Stimulated activated CD8-positive, alpha-beta memory T cell treated with anti-CD3 and anti-CD28 coated beads, Interleukin-15, amount 100 ng/mL, for 48 hours (primary cell): ENCODE data around the gene RNF26.

ENCODE experiments used
- DNase-seq, 2 donors: peaks; one replicate each; pipeline ENCODE4 v3.0.0-alpha.2; 2020; ENCODE audit warnings: low read depth in 2 of 2

The RNF26 gene

GRCh38 chr11:119355091-119355843 lies 20.9 kb downstream of the RNF26 start:
- DNase-seq: no peak

- DNase-seq: peak; percentile 38 to 56
These were observed 22.2 kb downstream of the RNF26 start for GRCh38 chr11:119356349-119357031.

- no peak for DNase-seq
These were observed 22.7 kb downstream of the RNF26 start for GRCh38 chr11:119357074-119357473.

- DNase-seq: no peak
These were observed 25.3 kb downstream of the RNF26 start for GRCh38 chr11:119359365-119360214.

GRCh38 chr11:119361056-119361787 lies 26.9 kb downstream of the RNF26 start:
- peak in 1 of 2 donors; percentile 70 for DNase-seq

- no peak for DNase-seq
These were observed 27.8 kb downstream of the RNF26 start for GRCh38 chr11:119361941-119362725.

GRCh38 chr11:119362741-119363080 lies 28.4 kb downstream of the RNF26 start:
- DNase-seq: no peak

- DNase-seq: no peak
These were observed 28.9 kb downstream of the RNF26 start for GRCh38 chr11:119363081-119363850.

- DNase-seq: peak; percentile 34 to 39
These were observed 29.7 kb downstream of the RNF26 start for GRCh38 chr11:119363851-119364590.

GRCh38 chr11:119365071-119365591 lies 30.8 kb downstream of the RNF26 start:
- no peak for DNase-seq

GRCh38 chr11:119366690-119367620 lies 32.6 kb downstream of the RNF26 start:
- DNase-seq: no peak

GRCh38 chr11:119367661-119368120 lies 33.4 kb downstream of the RNF26 start:
- DNase-seq: no peak

GRCh38 chr11:119368121-119369034 lies 34.1 kb downstream of the RNF26 start:
- no peak for DNase-seq

- no peak for DNase-seq
These were observed 35.0 kb downstream of the RNF26 start for GRCh38 chr11:119369132-119369925.

- no peak for DNase-seq
These were observed 36.2 kb downstream of the RNF26 start for GRCh38 chr11:119370486-119371046.
